IMR-90 (cell line): ENCODE measurements around the gene PRKCH.

Experiments
- BHLHE40 ChIP-seq: fragments of 150-350 bp; IDR thresholded peaks from 2 replicates; pipeline ENCODE4 v1.6.1; 2016; ENCODE audit warnings: mild to moderate bottlenecking, low read depth, low read length
- CEBPB ChIP-seq: IDR thresholded peaks from 2 replicates; pipeline ENCODE4 v1.6.1; 2012; ENCODE audit warnings: low read depth, low read length, improper control_type of control experiment
- CHD1 ChIP-seq: IDR thresholded peaks from 2 replicates; pipeline ENCODE4 v1.6.1; 2012; ENCODE audit warnings: low read depth, low read length, improper control_type of control experiment
- MAFK ChIP-seq: IDR thresholded peaks from 2 replicates; pipeline ENCODE4 v1.6.1; 2012; ENCODE audit warnings: low read depth, low read length, improper control_type of control experiment
- MAZ ChIP-seq: IDR thresholded peaks from 2 replicates; pipeline ENCODE4 v1.6.1; 2012; ENCODE audit warnings: low read depth, mild to moderate bottlenecking, low read length, improper control_type of control experiment, moderate library complexity, borderline replicate concordance
- MXI1 ChIP-seq: IDR thresholded peaks from 2 replicates; pipeline ENCODE4 v1.6.1; 2012; ENCODE audit warnings: low read depth, mild to moderate bottlenecking, low read length, moderate library complexity, borderline replicate concordance
- POLR2A ChIP-seq: IDR thresholded peaks from 2 replicates; pipeline ENCODE4 v1.6.1; 2012; ENCODE audit warnings: mild to moderate bottlenecking, low read depth, low read length
- RAD21 ChIP-seq: IDR thresholded peaks from 2 replicates; pipeline ENCODE4 v1.6.1; 2012; ENCODE audit warnings: low read length, improper control_type of control experiment
- RFX5 ChIP-seq: IDR thresholded peaks from 2 replicates; pipeline ENCODE4 v1.8.0; 2012; ENCODE audit warnings: low read depth, mild to moderate bottlenecking, low read length, moderate library complexity
- SMC3 ChIP-seq: fragments of 150-350 bp; IDR thresholded peaks from 2 replicates; pipeline ENCODE4 v1.6.1; 2016; ENCODE audit warnings: low read depth, mild to moderate bottlenecking, antibody characterized with exemption, low read length, moderate library complexity
- USF2 ChIP-seq: fragments of 150-350 bp; IDR thresholded peaks from 2 replicates; pipeline ENCODE4 v1.6.1; 2017; ENCODE audit warnings: mild to moderate bottlenecking, antibody characterized with exemption, low read length, low read depth
- TF ChIP-seq, protein P1 (sequence below): conservative IDR thresholded peaks from 2 replicates; pipeline ENCODE4 v1.5.1; 2012; ENCODE audit warnings: mild to moderate bottlenecking, low read depth, low read length, improper control_type of control experiment

- TF ChIP-seq, protein P1, sequence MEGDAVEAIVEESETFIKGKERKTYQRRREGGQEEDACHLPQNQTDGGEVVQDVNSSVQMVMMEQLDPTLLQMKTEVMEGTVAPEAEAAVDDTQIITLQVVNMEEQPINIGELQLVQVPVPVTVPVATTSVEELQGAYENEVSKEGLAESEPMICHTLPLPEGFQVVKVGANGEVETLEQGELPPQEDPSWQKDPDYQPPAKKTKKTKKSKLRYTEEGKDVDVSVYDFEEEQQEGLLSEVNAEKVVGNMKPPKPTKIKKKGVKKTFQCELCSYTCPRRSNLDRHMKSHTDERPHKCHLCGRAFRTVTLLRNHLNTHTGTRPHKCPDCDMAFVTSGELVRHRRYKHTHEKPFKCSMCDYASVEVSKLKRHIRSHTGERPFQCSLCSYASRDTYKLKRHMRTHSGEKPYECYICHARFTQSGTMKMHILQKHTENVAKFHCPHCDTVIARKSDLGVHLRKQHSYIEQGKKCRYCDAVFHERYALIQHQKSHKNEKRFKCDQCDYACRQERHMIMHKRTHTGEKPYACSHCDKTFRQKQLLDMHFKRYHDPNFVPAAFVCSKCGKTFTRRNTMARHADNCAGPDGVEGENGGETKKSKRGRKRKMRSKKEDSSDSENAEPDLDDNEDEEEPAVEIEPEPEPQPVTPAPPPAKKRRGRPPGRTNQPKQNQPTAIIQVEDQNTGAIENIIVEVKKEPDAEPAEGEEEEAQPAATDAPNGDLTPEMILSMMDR, result no peak
- TF ChIP-seq MAZ (no peak), MAFK (no peak), CEBPB (no peak), MXI1 (no peak), RFX5 (no peak), BHLHE40 (no peak), POLR2A (no peak), SMC3 (no peak), RAD21 (no peak), CHD1 (no peak), USF2 (no peak)
Measured at GRCh38 chr14:61438036-61438435, 116.7 kb downstream of the PRKCH start.
